Ovary (tissue), 9 donors: ENCODE data around the gene FUBP3. TPM values are rescaled to one million over a fixed set of nuclear protein-coding genes. Genes with fewer than 3 reads are reported as not detected.

Experiments used
- DNase-seq, 5 donors: peaks; one replicate each; pipeline ENCODE4 v3.0.0-alpha.2; 2019 to 2020
- H3K27ac ChIP-seq, 2 donors: fragments of 200-600 bp; one replicate each; pipeline versions ENCODE4 v1.5.1 to v1.8.0; 2019 to 2022
- H3K27me3 ChIP-seq: fragments of 200-600 bp; one replicate; pipeline ENCODE4 v1.8.0; 2022
- H3K36me3 ChIP-seq: fragments of 200-600 bp; sonication (generic); one replicate; pipeline ENCODE4 v1.5.1; 2019
- H3K4me1 ChIP-seq: one replicate; pipeline ENCODE4 v1.8.1; 2013; ENCODE audit warnings: mild to moderate bottlenecking, moderate library complexity; ENCODE audit not compliant: insufficient read depth
- H3K4me3 ChIP-seq: fragments of 200-600 bp; sonication (generic); one replicate; pipeline ENCODE4 v1.5.1; 2017
- H3K9me3 ChIP-seq, 2 donors: fragments of 200-600 bp in 1 of 2; sonication (generic) in 1 of 2; one replicate each; pipeline versions ENCODE4 v1.5.1 to v1.8.1; 2013 to 2019; ENCODE audit warnings: mild to moderate bottlenecking in 1 of 2, moderate library complexity in 1 of 2
- EP300 ChIP-seq: sonication (generic); formaldehyde crosslinking; IDR thresholded peaks from one replicate; pipeline ENCODE4 v1.6.1; 2017; ENCODE audit warnings: antibody characterized with exemption
- POLR2A ChIP-seq: fragments of 450-650 bp; IDR thresholded peaks from one replicate; pipeline ENCODE4 v1.6.1; 2017; ENCODE audit warnings: antibody characterized with exemption, mild to moderate bottlenecking, moderate library complexity
- WGBS, 3 donors: extraction: QIAGEN DNeasy Blood & Tissue Kit in 1 of 3; methylation state at CpG; one replicate each; pipeline versions ENCODE4 v1.1.5 to v1.1.7; 2013 to 2017; 5-methylcytosine and 5-hydroxymethylcytosine counted together
- intact Hi-C, 4 donors: fragments of 100-400 bp; cut with DNase I; formaldehyde crosslinking; loops; one replicate each; pipeline versions ENCODE4 v1.11.0 to v1.15.1; 2022 to 2023
- polyA plus RNA-seq, 2 donors: library from polyadenylated mRNA; stranded (reverse); fragments of 200-250 nt in 1 of 2; fragments of 350-450 nt in 1 of 2; fragmentation: Illumina TruSeq in 1 of 2; extraction: RNeasy Lipid Tissue Mini Kit (QIAGEN cat#74804) in 1 of 2; gene quantifications; one replicate each; pipeline ENCODE4 v1.2.3, GENCODE V29; 2013 to 2014
- total RNA-seq, 7 donors: library from RNA; depleted of rRNA in 2 of 7; stranded (reverse); fragments of >200 nt in 2 of 7; fragmentation: NEBNext Ultra II Directional in 3 of 7; extraction: Animal tissue kit (Norgen Biotek cat#: 25700) in 3 of 7; gene quantifications; one replicate each; pipeline versions ENCODE4 v1.1.0 to v1.2.4, GENCODE V29; 2016 to 2023
- TF ChIP-seq, protein P1 (sequence below), 3 donors: fragments of 450-650 bp in 2 of 3; fragments of 200-600 bp in 1 of 3; IDR thresholded peaks; one replicate each; pipeline versions ENCODE4 v1.5.1 to v1.8.0; 2016 to 2022; ENCODE audit warnings: antibody characterized with exemption in 3 of 3, mild to moderate bottlenecking in 1 of 3
- donor health status: DM: no; HTN: no; CAD: no; lungs with moderate emphysema.
- donor health status: DM: no; HTN: no; CAD: no.
- donor health status: Bipolar disorder and iron deficiency.
- donor health status: DM: yes; HTN: yes; CAD: no.
- donor health status: DM: no; HTN: no; CAD: no.
- donor health status: DM: yes; HTN: yes; CAD: no.

The FUBP3 gene
- total and polyA plus RNA-seq, 9 donors = 15.5 to 54.3 (median 44.4) TPM

DNA sequence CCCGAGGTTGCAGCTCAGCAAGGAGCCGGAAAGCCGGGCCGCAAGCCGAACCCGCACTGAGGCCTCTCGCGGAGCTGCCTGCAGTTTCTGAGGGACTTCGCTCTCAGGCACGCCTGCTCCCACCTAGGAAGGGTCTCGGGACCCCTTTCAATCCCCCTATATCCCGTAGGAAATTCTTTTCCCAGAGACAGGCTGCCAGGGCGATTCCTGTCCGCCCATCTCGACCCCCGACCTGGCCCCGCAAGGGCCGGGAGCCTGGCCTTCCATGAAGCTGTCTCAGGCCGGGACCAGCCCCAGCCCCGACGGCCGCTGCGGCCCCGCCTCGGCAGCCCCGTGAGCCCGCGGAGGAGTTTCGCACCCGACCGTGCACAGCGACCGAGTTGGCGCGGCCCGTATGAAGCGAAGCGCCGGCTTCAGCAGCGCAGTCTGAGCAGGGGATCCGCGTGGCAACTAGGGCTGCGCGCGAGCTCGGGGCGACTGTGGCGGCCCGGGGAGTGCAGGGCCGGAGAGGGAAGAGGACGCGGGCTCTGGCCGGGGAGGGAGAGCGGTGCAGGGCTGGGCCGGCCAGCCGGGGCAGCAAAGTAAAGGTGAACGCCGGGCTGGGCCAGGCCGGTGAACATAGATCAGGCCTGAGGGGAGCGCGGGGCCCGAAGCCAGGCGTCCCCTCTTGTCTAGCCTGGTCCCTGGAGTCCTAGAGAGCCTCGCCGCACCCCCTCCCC, 84.0 kb downstream of the FUBP3 start:
- intact Hi-C loops = no loop called here
- Histone ChIP-seq H3K36me3 (no peaks in the 10 kb centered on the region), H3K4me1 (peaks cover 8% of the 10 kb centered on the region), H3K4me3 (no peak overlapping the region), H3K27me3 (peaks cover 13% of the 10 kb centered on the region), H3K9me3 (no peaks in the 10 kb centered on the region), H3K27ac (no peak overlapping the region)
- DNase-seq = no peak
- 1 to 3% (median 2%) methylated on average over 56 to 65 of the region's 65 CpGs for WGBS, 3 donors
- TF ChIP-seq, protein P1, sequence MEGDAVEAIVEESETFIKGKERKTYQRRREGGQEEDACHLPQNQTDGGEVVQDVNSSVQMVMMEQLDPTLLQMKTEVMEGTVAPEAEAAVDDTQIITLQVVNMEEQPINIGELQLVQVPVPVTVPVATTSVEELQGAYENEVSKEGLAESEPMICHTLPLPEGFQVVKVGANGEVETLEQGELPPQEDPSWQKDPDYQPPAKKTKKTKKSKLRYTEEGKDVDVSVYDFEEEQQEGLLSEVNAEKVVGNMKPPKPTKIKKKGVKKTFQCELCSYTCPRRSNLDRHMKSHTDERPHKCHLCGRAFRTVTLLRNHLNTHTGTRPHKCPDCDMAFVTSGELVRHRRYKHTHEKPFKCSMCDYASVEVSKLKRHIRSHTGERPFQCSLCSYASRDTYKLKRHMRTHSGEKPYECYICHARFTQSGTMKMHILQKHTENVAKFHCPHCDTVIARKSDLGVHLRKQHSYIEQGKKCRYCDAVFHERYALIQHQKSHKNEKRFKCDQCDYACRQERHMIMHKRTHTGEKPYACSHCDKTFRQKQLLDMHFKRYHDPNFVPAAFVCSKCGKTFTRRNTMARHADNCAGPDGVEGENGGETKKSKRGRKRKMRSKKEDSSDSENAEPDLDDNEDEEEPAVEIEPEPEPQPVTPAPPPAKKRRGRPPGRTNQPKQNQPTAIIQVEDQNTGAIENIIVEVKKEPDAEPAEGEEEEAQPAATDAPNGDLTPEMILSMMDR (IDR thresholded peaks at IDR 0.05) = no peak
- TF ChIP-seq POLR2A = no peak
- TF ChIP-seq EP300 = no peak

DNA sequence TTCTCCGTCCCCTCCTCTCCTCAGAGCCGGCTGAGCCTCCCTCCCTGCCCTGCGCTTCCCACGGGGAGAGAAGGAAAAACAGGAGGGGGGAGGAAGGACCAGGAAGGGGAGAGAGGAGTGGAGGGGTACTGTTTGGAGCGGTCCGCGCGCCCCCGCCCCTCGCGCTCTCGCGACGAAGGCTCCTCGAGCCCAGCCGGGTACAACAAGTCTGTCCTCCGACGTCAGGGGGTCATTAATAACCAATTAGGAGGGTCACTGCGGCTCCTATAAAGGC, 84.5 kb downstream of the FUBP3 start:
- WGBS, 3 donors = 0 to 1% (median 1%) methylated on average over 19 of the region's 19 CpGs
- intact Hi-C loops = no loop called here
- TF ChIP-seq EP300 (no peak), POLR2A (no peak)
- TF ChIP-seq, protein P1 (IDR thresholded peaks at IDR 0.05) = no peak
- H3K36me3 ChIP-seq = no peaks in the 10 kb centered on the region
- no peak overlapping the region for H3K4me3 ChIP-seq
- peaks cover 13% of the 10 kb centered on the region for H3K27me3 ChIP-seq
- DNase-seq = no peak
- peaks cover 8% of the 10 kb centered on the region for H3K4me1 ChIP-seq
- no peaks in the 10 kb centered on the region for H3K9me3 ChIP-seq
- no peak overlapping the region for H3K27ac ChIP-seq

DNA sequence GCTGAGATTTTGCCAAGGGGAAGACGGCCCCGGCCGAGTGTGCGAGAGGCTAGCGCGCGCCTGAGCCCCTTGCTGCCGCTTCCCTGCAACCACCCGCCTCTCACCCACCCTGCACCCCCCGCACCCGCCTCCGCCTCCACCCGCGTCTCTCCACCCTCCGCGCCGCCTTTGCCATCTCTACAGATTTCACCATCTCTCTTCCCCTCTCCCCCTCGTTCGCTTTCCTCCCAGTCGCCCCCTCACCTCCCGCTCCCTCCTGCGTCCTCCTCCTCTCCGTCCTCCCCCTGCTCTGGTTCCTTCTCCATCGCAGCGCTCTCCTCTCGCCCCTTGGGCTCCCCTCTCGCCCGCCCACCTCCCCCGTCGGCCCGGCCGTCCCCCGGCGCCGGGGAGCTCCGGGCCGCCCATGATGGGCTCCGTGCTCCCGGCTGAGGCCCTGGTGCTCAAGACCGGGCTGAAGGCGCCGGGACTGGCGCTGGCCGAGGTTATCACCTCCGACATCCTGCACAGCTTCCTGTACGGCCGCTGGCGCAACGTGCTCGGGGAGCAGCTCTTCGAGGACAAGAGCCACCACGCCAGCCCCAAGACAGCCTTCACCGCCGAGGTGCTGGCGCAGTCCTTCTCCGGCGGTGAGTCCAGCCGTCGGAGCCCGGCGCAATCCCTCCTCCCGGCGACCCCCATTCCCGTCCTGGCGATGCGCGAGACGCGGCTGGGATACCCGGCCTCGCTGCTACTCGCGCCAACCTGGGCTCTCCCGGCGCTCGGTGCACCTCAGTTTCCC, 85.1 kb downstream of the FUBP3 start, which contains the start of gene PRDM12:
Gene PRDM12, plus strand, starts transcription at position 344 of the 778 bp plus-strand sequence. Its CDS starts 60 bp downstream, at position 404.
- intact Hi-C loops = no loop called here
- no peak for DNase-seq
- Histone ChIP-seq H3K4me1 (peaks cover 8% of the 10 kb centered on the region), H3K9me3 (no peaks in the 10 kb centered on the region), H3K27me3 (peaks cover 13% of the 10 kb centered on the region), H3K27ac (no peak within 1 kb of the TSS), H3K4me3 (no peak within 1 kb of the TSS), H3K36me3 (no peaks in the 10 kb centered on the region)
- TF ChIP-seq EP300 (no peak), POLR2A (no peak)
- TF ChIP-seq, protein P1 (IDR thresholded peaks at IDR 0.05) = no peak
- 1 to 2% (median 2%) methylated on average over 58 to 76 of the region's 76 CpGs for WGBS, 3 donors

DNA sequence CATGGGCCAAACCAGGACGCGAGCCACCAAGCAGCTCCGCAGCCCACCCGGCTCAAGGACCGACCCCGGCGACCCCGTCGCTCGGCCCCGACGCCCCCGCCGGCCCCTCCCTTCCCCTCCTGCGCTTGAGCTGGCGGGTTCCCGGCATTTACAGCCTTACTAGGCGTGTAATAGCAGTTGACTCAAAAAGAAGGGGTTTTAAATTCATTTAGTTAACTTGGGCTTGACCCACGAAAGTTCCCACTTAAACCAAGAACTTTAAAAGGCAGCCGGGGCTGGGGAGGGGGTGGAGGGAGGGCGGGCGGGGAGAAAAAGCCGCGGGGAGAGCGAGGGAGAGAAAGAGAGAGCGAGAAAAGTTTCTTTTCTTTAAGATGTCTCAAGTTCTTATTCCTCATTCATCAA, 85.7 kb downstream of the FUBP3 start:
- Histone ChIP-seq H3K27me3 (peaks cover 13% of the 10 kb centered on the region), H3K4me1 (peaks cover 8% of the 10 kb centered on the region), H3K36me3 (no peaks in the 10 kb centered on the region), H3K4me3 (no peak overlapping the region), H3K27ac (no peak overlapping the region), H3K9me3 (no peaks in the 10 kb centered on the region)
- WGBS, 3 donors = 1 to 2% (median 1%) methylated on average over 17 to 26 of the region's 26 CpGs
- intact Hi-C loops = no loop called here
- no peak for DNase-seq
- TF ChIP-seq POLR2A (no peak), EP300 (no peak)
- TF ChIP-seq, protein P1 (IDR thresholded peaks at IDR 0.05) = no peak
